H9 (cell line): ENCODE data around the gene TLE6. TPM values are rescaled to one million over a fixed set of nuclear protein-coding genes. Genes with fewer than 3 reads are reported as not detected.

Experiments
- DNase-seq: peaks from one replicate; pipeline ENCODE4 v3.0.0-alpha.2; 2017
- H2AFZ ChIP-seq: one replicate; pipeline ENCODE4 v1.6.1; 2013; ENCODE audit warnings: mild to moderate bottlenecking, low read length, control low read depth, moderate library complexity
- H2AK5ac ChIP-seq: 2 replicates; pipeline ENCODE4 v1.6.1; 2013; ENCODE audit warnings: low read length, control low read depth, mixed read lengths; ENCODE audit not compliant: insufficient read length
- H2BK120ac ChIP-seq: one replicate; pipeline ENCODE4 v1.6.1; 2013; ENCODE audit warnings: low read depth, mild to moderate bottlenecking, low read length, control low read depth, inconsistent platforms; ENCODE audit not compliant: poor library complexity, severe bottlenecking
- H2BK12ac ChIP-seq: 2 replicates; pipeline ENCODE4 v1.6.1; 2013; ENCODE audit warnings: low read length, control low read depth, mixed read lengths, low read depth; ENCODE audit not compliant: insufficient read length
- H2BK15ac ChIP-seq: 2 replicates; pipeline ENCODE4 v1.6.1; 2013; ENCODE audit warnings: low read depth, low read length, control low read depth
- H2BK20ac ChIP-seq: one replicate; pipeline ENCODE4 v1.6.1; 2013; ENCODE audit warnings: low read depth, mild to moderate bottlenecking, low read length, control low read depth, inconsistent platforms; ENCODE audit not compliant: poor library complexity, severe bottlenecking
- H2BK5ac ChIP-seq: 2 replicates; pipeline ENCODE4 v1.6.1; 2013; ENCODE audit warnings: low read length, control low read depth, mixed read lengths; ENCODE audit not compliant: insufficient read length
- H3K14ac ChIP-seq: 2 replicates; pipeline ENCODE4 v1.6.1; 2013; ENCODE audit warnings: low read length, control low read depth; ENCODE audit not compliant: insufficient read depth
- H3K18ac ChIP-seq: 2 replicates; pipeline ENCODE4 v1.6.1; 2013; ENCODE audit warnings: low read depth, mild to moderate bottlenecking, mixed read lengths, low read length, control low read depth; ENCODE audit not compliant: insufficient read length
- H3K23ac ChIP-seq: 2 replicates; pipeline ENCODE4 v1.6.1; 2013; ENCODE audit warnings: low read length, control low read depth, mixed read lengths, low read depth; ENCODE audit not compliant: insufficient read length
- H3K23me2 ChIP-seq: 2 replicates; pipeline ENCODE4 v1.6.1; 2013; ENCODE audit warnings: low read depth, mild to moderate bottlenecking, mixed read lengths, low read length, control low read depth; ENCODE audit not compliant: insufficient read length, poor library complexity, severe bottlenecking
- H3K27ac ChIP-seq: 2 replicates; pipeline ENCODE4 v1.5.1; 2013; ENCODE audit warnings: low read length, control low read depth, mixed read lengths, low read depth; ENCODE audit not compliant: insufficient read length
- H3K27me3 ChIP-seq: 2 replicates; pipeline ENCODE4 v1.6.1; 2013; ENCODE audit warnings: low read length, control low read depth, inconsistent platforms; ENCODE audit not compliant: insufficient read depth
- H3K4ac ChIP-seq: 2 replicates; pipeline ENCODE4 v1.6.1; 2013; ENCODE audit warnings: low read depth, mild to moderate bottlenecking, control low read depth, inconsistent platforms, low read length, moderate library complexity
- H3K4me1 ChIP-seq: 2 replicates; pipeline ENCODE4 v1.6.1; 2013; ENCODE audit warnings: low read length, control low read depth, inconsistent platforms; ENCODE audit not compliant: insufficient read depth
- H3K4me2 ChIP-seq: 2 replicates; pipeline ENCODE4 v1.6.1; 2013; ENCODE audit warnings: low read length, control low read depth, mixed read lengths; ENCODE audit not compliant: insufficient read length, insufficient read depth
- H3K56ac ChIP-seq: 2 replicates; pipeline ENCODE4 v1.6.1; 2013; ENCODE audit warnings: low read depth, mild to moderate bottlenecking, mixed read lengths, low read length, control low read depth; ENCODE audit not compliant: insufficient read length
- H3K79me1 ChIP-seq: 2 replicates; pipeline ENCODE4 v1.6.1; 2013; ENCODE audit warnings: low read depth, mild to moderate bottlenecking, moderate library complexity, low read length, control low read depth, inconsistent platforms; ENCODE audit not compliant: insufficient read depth, poor library complexity, severe bottlenecking
- H3K79me2 ChIP-seq: 2 replicates; pipeline ENCODE4 v1.6.1; 2013; ENCODE audit warnings: low read length, control low read depth, inconsistent platforms; ENCODE audit not compliant: insufficient read depth
- H3K9ac ChIP-seq: 2 replicates; pipeline ENCODE4 v1.6.1; 2013; ENCODE audit warnings: low read length, control low read depth, mixed read lengths; ENCODE audit not compliant: insufficient read length; ENCODE audit errors: extremely low read depth
- H3K9me3 ChIP-seq: one replicate; pipeline ENCODE4 v1.6.1; 2013; ENCODE audit warnings: low read depth, low read length, inconsistent platforms; ENCODE audit not compliant: control insufficient read depth
- H3T11ph ChIP-seq: one replicate; pipeline ENCODE4 v1.6.1; 2013; ENCODE audit warnings: mild to moderate bottlenecking, low read length, control low read depth, inconsistent platforms
- H4K20me1 ChIP-seq: one replicate; pipeline ENCODE4 v1.6.1; 2013; ENCODE audit not compliant: control insufficient read depth, insufficient read length, insufficient read depth
- H4K5ac ChIP-seq: 2 replicates; pipeline ENCODE4 v1.6.1; 2013; ENCODE audit warnings: low read depth, mild to moderate bottlenecking, mixed read lengths, low read length, control low read depth; ENCODE audit not compliant: insufficient read length
- H4K8ac ChIP-seq: replicated peaks from 2 replicates; pipeline ENCODE4 v1.6.1; 2013; ENCODE audit warnings: low read length, control low read depth, mixed read lengths, low read depth; ENCODE audit not compliant: insufficient read length
- H4K91ac ChIP-seq: 2 replicates; pipeline ENCODE4 v1.6.1; 2013; ENCODE audit warnings: low read depth, mild to moderate bottlenecking, moderate library complexity, mixed read lengths, low read length, control low read depth; ENCODE audit not compliant: insufficient read length
- H3K27ac Mint-ChIP-seq, 3 experiments: 2 replicates in 2 of 3; 3 replicates in 1 of 3; pipeline ENCODE4 v1.8.0; 2020 to 2021; ENCODE audit warnings: mixed read lengths in 3 of 3, mild to moderate bottlenecking in 1 of 3, moderate library complexity in 1 of 3
- H3K27me3 Mint-ChIP-seq: 2 replicates; pipeline ENCODE4 v1.8.0; 2021; ENCODE audit warnings: low read depth, mild to moderate bottlenecking, moderate library complexity, mixed read lengths
- H3K36me3 Mint-ChIP-seq, 3 experiments: 2 replicates in 2 of 3; 3 replicates in 1 of 3; pipeline ENCODE4 v1.8.0; 2020 to 2021; ENCODE audit warnings: low read depth in 3 of 3, mixed read lengths in 3 of 3; ENCODE audit not compliant: insufficient read depth in 1 of 3
- H3K4me1 Mint-ChIP-seq, 2 experiments: 2 replicates each; pipeline ENCODE4 v1.8.0; 2020; ENCODE audit warnings: mixed read lengths in 2 of 2
- H3K4me3 Mint-ChIP-seq, 2 experiments: 2 replicates in 1 of 2; 3 replicates in 1 of 2; pipeline ENCODE4 v1.8.0; 2020 to 2021; ENCODE audit warnings: mild to moderate bottlenecking in 2 of 2, mixed read lengths in 2 of 2, moderate library complexity in 1 of 2
- H3K9me3 Mint-ChIP-seq, 2 experiments: 2 replicates in 1 of 2; 3 replicates in 1 of 2; pipeline ENCODE4 v1.8.0; 2020; ENCODE audit warnings: mild to moderate bottlenecking in 2 of 2, mixed read lengths in 2 of 2, moderate library complexity in 1 of 2
- WGBS: extraction: QIAGEN DNeasy Blood & Tissue Kit; methylation state at CpG from one replicate; pipeline ENCODE4 v1.1.7; 2013; ENCODE audit warnings: missing lambda C conversion rate, low lambda C conversion rate, mixed read lengths; ENCODE audit not compliant: insufficient read length; ENCODE audit errors: extremely low coverage; 5-methylcytosine and 5-hydroxymethylcytosine counted together
- total RNA-seq: library from RNA; stranded (reverse); gene quantifications from 2 replicates; pipeline ENCODE4 v1.2.1, GENCODE V29; 2021
- TF ChIP-seq, protein P1 (sequence below): fragments of 200-600 bp; sonication (generic); conservative IDR thresholded peaks from 3 replicates; pipeline ENCODE4 v1.8.0; 2021; ENCODE audit warnings: antibody characterized with exemption, mild to moderate bottlenecking

TLE6 gene
- total RNA-seq, 1 experiment from 2014 or later, result 1.7 TPM

DNA sequence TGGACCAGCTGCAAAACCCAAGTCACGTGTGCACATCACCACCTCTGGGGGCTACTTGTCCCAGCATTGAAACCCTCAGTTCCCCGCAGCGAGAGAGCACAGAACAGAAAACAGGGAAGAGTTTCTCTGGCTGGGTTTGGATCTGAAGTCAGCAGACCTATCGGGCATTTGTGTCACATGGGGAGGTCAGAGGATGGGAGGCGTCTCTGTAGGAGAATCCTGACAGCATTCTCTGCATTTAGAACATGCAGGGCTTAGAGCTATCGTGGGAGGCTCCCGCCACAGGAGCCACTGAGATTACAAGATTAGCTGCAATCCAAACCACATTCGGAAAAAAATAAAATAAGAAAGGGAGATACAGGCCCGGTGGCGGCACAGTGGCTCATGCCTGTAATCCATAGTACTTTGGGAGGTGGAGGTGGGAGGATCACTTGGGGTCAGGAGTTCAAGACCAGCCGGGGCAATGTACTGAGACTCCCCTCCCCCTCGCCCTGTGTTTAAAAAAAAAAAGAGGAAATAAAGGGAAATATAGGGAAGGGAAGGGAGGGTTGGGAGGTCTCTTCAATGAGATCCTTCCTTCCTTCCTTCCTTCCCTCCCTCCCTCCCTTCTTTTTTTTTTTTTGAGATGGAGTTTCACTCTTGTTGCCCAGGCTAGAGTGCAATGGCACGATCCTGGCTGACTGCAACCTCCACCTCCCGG lies 2.9 kb upstream of the TLE6 start:
- Mint-ChIP-seq H3K27ac (no peak overlapping the region), H3K4me1 (peaks cover 21 to 26% of the 10 kb centered on the region in 2 experiments), H3K4me3 (no peak overlapping the region; a peak in 1 of 5 replicates), H3K9me3 (no peaks in the 10 kb centered on the region), H3K27me3 (peaks cover 67% of the 10 kb centered on the region), H3K36me3 (no peaks in the 10 kb centered on the region; a peak in 1 of 7 replicates)
- no CpG with 5 or more reads among the region's 14 CpGs for WGBS
- Histone ChIP-seq H3K4ac (no peak overlapping the region), H4K91ac (no peak overlapping the region), H3K27ac (no peak overlapping the region), H2BK15ac (no peak overlapping the region), H4K20me1 (no peaks in the 10 kb centered on the region), H3K23ac (no peak overlapping the region), H2BK5ac (no peak overlapping the region), H2BK20ac (no peak overlapping the region), H3K79me2 (no peaks in the 10 kb centered on the region), H3K14ac (no peak overlapping the region), H3K9me3 (no peaks in the 10 kb centered on the region), H2AFZ (no peak overlapping the region), H2BK120ac (no peak overlapping the region), H3K27me3 (no peaks in the 10 kb centered on the region), H3K9ac (no peak overlapping the region), H3K79me1 (no peaks in the 10 kb centered on the region), H2AK5ac (no peak overlapping the region), H3K4me1 (no peaks in the 10 kb centered on the region; the same call in 1 of the 2 replicates), H3K18ac (no peak overlapping the region), H3K4me2 (no peak overlapping the region), H3K23me2 (peaks cover 5% of the 10 kb centered on the region), H2BK12ac (no peak overlapping the region), H4K5ac (no peak overlapping the region), H3T11ph (no peak overlapping the region), H3K56ac (no peak overlapping the region), H4K8ac (no peak overlapping the region)
- TF ChIP-seq, protein P1, sequence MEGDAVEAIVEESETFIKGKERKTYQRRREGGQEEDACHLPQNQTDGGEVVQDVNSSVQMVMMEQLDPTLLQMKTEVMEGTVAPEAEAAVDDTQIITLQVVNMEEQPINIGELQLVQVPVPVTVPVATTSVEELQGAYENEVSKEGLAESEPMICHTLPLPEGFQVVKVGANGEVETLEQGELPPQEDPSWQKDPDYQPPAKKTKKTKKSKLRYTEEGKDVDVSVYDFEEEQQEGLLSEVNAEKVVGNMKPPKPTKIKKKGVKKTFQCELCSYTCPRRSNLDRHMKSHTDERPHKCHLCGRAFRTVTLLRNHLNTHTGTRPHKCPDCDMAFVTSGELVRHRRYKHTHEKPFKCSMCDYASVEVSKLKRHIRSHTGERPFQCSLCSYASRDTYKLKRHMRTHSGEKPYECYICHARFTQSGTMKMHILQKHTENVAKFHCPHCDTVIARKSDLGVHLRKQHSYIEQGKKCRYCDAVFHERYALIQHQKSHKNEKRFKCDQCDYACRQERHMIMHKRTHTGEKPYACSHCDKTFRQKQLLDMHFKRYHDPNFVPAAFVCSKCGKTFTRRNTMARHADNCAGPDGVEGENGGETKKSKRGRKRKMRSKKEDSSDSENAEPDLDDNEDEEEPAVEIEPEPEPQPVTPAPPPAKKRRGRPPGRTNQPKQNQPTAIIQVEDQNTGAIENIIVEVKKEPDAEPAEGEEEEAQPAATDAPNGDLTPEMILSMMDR, result no peak
- DNase-seq, result no peak
